ENCODE data around the gene TMEM130.

The TMEM130 gene, protein sequence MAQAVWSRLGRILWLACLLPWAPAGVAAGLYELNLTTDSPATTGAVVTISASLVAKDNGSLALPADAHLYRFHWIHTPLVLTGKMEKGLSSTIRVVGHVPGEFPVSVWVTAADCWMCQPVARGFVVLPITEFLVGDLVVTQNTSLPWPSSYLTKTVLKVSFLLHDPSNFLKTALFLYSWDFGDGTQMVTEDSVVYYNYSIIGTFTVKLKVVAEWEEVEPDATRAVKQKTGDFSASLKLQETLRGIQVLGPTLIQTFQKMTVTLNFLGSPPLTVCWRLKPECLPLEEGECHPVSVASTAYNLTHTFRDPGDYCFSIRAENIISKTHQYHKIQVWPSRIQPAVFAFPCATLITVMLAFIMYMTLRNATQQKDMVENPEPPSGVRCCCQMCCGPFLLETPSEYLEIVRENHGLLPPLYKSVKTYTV

DNA sequence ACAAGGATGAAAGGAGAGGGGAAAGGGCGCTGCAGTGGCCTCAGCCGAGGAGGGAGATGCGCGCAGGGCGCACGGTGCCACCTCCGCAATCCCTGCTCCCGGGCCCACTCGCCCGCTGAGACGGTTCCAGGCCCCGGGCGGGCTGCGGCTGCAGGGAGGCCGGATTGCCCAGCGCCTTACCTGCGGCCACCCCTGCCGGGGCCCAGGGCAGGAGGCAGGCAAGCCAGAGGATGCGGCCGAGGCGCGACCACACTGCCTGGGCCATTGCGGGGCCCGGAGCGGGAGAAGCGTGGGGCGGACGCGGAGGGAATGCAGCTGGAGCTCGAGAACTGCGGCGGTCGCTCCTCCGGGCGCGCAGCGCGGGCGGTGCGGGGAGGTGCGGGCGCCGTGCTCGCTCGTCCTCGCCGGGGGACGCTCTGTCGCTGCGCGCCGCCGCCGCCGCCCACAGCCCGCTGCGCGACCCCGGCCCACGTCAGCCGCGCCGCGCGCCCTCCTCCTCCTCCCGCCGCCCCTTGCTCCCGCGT, at the start of gene TMEM130:
Gene TMEM130 (minus strand): TSS at position 418 of the 524 bp plus-strand sequence. CDS start 153 bp downstream, at position 265.
- in situ Hi-C loops (cut with HindIII; ENCODE audit: low sequenced_read_pairs) = loop anchor here (10.0 to 25.0 kb wide), 2 partner anchors 432 to 575 kb away; no protein-coding TSS in a partner anchor

DNA sequence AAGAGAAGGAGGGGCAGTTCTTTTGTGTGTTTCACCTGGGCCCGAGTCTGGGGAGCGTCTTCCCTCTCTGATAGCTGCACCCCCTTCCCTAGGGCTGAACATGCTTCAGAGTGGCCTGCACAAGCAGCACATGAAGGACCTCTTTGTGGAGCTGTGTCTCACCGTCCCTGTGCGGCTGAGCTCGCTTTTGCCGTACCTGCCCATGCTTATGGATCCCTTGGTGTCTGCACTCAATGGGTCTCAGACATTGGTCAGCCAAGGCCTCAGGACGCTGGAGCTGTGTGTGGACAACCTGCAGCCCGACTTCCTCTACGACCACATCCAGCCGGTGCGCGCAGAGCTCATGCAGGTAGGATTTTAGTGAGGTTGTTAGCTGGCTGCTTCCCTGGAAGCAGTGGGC, 47.5 kb upstream of the TMEM130 start:
- in situ Hi-C loops (cut with HindIII; ENCODE audit: low sequenced_read_pairs) = loop anchor here (25.0 kb wide), 2 partner anchors 95 to 395 kb away; no protein-coding TSS in a partner anchor

DNA sequence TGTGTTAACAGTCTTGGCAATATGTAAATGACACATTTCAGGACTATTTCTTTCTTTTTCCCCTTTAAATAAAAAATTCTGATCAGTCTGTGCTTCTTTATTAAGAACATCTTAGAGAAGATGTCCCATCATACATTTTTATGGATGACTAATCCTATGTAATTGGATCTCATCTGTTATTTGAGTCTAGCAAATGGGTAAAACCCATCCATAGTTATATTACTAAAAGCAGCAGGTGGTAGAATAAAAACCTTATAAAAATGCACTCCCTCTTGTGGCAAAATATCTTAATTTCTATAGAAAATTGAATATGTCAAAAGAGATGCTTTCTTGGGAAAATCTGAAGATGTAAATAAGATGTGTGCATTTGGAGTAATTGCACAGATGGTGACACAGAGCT, 43.8 kb upstream of the TMEM130 start:
- in situ Hi-C loops (cut with HindIII; ENCODE audit: low sequenced_read_pairs) = loop anchor here (25.0 kb wide), 2 partner anchors 99 to 399 kb away; no protein-coding TSS in a partner anchor

DNA sequence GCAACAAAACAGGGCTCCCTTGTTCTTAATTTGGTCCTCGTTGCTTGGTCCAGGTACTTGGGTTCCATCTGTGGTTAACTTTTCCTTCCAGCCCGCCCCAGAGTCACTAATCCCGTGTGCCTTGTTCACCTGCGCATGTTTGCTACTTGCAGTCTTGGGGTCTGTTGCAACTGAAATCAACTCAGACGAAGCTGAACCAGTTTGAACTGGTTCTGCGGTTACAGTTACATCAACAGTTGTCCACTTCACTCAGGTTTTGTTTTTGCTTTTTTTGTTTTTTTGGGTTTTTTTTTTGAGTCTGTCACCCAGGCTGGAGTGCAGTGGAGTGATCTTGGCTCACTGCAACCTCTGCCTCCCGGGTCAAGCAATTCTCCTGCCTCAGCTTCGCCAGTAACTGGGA, 43.2 kb upstream of the TMEM130 start:
- in situ Hi-C loops (cut with HindIII; ENCODE audit: low sequenced_read_pairs) = loop anchor here (25.0 kb wide), 2 partner anchors 99 to 399 kb away; no protein-coding TSS in a partner anchor

DNA sequence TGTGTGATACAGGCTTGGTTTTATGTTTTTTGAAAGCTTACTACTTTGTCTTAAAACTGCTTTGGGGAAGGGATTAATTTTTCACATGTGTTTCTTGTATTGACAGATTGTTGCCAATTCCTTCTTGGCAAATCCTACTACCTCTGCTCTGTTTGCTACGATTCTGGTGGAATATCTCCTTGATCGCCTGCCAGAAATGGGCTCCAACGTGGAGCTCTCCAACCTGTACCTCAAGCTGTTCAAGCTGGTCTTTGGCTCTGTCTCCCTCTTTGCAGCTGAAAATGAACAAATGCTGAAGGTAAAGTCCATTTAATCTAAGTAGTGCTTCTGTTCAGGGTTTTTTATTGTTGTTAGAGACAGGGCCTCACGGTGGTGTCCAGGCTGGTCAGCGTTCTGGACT, 42.1 kb upstream of the TMEM130 start:
- in situ Hi-C loops (cut with HindIII; ENCODE audit: low sequenced_read_pairs) = loop anchor here (25.0 kb wide), 2 partner anchors 100 to 400 kb away; no protein-coding TSS in a partner anchor

DNA sequence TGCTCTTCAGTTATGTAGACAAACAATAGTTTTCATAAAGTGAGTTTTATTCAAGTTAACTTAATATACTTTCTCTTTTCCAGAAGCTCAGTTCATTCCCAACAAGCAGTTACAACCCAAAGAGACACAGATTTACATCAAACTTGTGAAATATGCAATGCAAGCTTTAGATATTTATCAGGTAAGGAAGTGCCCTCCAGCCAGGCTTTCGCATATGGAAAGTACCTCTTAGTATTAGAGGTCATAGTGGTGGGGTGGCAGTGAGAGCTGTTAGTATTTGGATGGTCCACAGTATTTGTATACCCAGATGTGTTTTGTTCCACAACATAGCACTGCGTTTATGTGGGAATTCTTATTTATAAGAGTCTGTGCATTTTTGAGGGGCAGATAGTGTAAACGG, 40.6 kb upstream of the TMEM130 start:
- in situ Hi-C loops (cut with HindIII; ENCODE audit: low sequenced_read_pairs) = loop anchor here (25.0 kb wide), 2 partner anchors 102 to 402 kb away; no protein-coding TSS in a partner anchor

DNA sequence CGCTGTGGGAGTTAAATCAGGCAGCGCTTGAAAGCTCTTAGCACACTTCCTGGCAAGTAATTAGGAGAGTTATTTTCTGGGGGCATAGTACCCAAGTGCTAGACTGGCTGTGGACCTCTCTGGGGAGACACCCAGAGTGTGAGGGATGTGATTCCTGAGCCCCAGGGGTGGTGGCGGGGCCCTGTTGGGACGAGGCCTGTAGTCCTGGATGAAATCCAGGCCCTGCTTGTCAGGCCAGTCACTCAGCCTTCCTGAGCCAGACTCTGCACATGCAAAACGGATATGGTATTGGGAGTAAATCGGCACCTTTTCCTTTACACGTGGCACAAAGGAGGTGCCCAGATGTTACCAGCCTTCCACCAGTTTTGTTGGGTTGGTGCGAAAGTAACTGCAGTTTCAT, 39.7 kb upstream of the TMEM130 start:
- in situ Hi-C loops (cut with HindIII; ENCODE audit: low sequenced_read_pairs) = loop anchor here (25.0 kb wide), 2 partner anchors 103 to 403 kb away; no protein-coding TSS in a partner anchor

DNA sequence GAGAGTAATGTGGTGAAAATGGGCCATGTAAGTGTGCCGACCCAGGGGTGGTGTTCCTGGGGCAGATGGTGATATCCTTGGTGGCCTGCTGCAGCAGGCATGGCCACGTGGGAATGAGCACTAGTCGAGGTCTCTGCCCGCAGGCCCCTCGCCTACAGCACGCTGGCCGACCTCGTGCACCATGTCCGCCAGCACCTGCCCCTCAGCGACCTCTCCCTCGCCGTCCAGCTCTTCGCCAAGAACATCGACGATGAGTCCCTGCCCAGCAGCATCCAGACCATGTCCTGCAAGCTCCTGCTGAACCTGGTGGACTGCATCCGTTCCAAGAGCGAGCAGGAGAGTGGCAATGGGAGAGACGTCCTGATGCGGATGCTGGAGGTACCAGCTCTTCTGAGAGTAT, 38.8 kb upstream of the TMEM130 start:
- in situ Hi-C loops (cut with HindIII; ENCODE audit: low sequenced_read_pairs) = loop anchor here (25.0 kb wide), 2 partner anchors 104 to 404 kb away; no protein-coding TSS in a partner anchor

DNA sequence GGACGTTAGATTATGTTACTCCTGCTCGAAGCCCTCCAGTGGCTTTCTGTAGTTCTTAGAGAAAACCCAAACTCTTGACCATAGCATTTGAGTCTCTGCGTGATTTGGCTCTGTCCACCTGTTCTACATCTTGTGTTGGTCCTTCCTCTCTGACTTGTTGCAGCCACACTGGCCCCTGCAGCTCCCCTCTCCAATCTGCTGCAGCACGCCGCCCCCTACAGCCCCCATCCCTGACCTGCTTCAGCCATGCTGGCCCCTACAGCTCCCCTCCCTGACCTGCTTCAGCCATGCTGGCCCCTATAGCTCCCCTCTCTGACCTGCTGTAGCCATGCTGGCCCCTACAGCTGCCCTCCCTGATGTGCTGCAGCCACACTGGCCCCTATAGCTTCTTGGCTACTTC, 37.8 kb upstream of the TMEM130 start:
- in situ Hi-C loops (cut with HindIII; ENCODE audit: low sequenced_read_pairs) = loop anchor here (25.0 kb wide), 2 partner anchors 105 to 405 kb away; no protein-coding TSS in a partner anchor

DNA sequence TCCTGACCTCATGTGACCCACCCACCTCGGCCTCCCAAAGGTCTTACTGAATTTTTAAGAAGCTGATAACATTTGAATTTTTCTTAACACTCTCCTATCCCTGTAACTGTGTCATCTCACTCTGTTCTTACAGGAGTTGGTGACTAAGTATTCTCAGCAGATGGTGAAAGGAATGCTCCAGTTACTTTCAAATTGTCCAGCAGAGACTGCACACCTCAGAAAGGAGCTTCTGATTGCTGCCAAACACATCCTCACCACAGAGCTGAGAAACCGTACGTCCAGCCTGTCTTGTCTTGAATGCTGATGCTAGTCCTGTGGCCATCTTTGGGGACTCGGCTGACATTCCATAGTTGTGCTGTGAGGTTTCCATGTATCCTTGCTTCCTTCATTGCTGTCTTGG, 33.4 kb upstream of the TMEM130 start:
- in situ Hi-C loops (cut with HindIII; ENCODE audit: low sequenced_read_pairs) = loop anchor here (25.0 kb wide), 2 partner anchors 109 to 409 kb away; no protein-coding TSS in a partner anchor

DNA sequence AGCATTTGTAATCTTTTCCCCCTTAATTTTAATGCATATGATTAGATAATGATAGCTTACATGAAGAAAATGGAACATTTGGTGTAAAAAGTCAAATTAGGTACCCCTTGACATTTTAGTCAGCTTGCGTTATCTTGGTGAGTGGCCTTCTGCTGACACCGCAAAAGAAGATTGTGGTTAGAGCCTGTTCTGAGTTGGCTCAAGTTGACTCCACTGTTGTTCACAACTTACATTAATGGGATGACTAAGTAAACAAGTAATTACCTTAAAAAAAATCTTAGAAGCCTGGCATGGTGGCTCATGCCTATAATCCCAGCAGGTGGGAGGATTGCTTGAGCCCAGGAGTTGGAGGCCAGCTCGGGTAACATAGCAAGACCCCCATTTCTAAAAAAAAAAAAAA, 32.7 kb upstream of the TMEM130 start:
- in situ Hi-C loops (cut with HindIII; ENCODE audit: low sequenced_read_pairs) = loop anchor here (25.0 kb wide), 2 partner anchors 110 to 410 kb away; no protein-coding TSS in a partner anchor

DNA sequence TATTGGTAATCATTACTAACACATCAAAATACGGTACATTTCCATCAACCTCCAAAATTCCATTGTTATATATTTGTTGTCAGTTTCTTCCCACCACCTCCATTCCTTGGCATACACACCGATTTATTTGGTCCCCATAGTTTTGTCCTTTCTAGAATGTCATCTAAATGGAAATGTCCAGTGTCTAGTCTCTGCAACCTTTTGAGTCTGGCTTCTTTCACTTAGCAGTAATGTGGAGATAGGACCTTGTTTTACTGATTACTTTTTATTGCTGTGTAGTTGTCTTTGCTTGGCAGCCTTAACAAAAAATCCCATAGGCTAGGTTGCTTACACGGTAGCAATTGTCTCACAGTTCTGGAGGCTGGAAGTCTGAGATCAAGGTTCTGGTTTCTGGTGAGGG, 31.0 kb upstream of the TMEM130 start:
- in situ Hi-C loops (cut with HindIII; ENCODE audit: low sequenced_read_pairs) = loop anchor here (25.0 kb wide), 2 partner anchors 111 to 411 kb away; no protein-coding TSS in a partner anchor

DNA sequence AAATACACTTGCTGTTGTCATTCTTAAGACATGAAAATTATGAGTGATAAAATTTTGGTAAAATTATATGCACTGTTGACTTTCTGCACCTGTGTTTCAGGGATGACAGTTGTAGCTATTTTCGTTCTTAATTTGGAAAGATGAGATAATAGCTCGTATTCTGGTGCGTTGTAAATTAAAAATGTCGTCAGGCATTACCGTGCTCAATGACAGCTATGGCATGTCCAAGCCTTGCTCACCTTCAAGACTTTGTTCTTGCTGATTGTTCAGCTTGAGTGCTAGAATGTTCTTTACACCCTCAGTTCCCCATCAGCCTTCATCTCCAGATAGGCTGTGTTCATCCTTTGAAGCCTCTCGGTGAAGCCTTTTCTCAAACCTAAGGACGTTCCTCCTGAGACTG, 30.0 kb upstream of the TMEM130 start:
- in situ Hi-C loops (cut with HindIII; ENCODE audit: low sequenced_read_pairs) = loop anchor here (25.0 kb wide), 2 partner anchors 112 to 412 kb away; no protein-coding TSS in a partner anchor

DNA sequence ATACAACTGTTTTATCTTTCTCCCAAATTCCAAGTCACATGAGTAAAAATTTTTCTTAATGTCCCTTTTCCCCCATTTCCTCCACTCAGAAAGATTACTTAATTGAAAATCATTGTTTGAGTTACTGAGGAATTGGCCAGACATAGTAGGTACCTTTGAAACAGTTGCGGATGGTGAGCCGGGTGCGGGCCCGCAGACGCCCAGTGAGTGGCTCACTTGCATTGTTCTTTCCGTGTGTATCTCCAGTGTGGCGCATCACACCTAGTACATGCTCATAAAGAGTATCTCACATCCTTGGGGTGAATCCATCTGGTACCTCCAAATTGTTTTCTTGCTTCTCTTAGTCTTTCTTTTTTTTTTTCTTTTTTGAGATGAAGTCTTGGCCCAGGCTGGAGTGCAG, 22.8 kb upstream of the TMEM130 start:
- in situ Hi-C loops (cut with HindIII; ENCODE audit: low sequenced_read_pairs) = no loop called here

DNA sequence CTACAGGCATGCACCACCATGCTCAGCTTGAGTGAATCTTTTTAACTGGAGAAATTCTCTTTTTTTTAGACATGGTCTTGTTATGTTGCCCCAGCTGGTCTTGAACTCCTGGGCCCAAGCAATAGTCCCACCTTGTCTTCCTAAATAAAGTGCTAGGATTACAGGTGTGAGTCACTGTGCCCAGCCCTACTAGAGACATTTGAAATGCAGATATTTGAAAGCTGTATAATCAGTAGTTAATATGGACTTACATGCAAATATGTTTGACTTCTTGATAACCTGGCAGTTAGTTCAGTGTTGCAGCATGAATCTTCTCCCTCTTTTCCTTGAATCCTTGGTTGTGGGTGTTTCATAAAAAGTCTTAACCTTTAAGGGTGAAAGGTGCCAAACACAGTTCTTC, 17.2 kb upstream of the TMEM130 start:
- in situ Hi-C loops (cut with HindIII; ENCODE audit: low sequenced_read_pairs) = no loop called here

DNA sequence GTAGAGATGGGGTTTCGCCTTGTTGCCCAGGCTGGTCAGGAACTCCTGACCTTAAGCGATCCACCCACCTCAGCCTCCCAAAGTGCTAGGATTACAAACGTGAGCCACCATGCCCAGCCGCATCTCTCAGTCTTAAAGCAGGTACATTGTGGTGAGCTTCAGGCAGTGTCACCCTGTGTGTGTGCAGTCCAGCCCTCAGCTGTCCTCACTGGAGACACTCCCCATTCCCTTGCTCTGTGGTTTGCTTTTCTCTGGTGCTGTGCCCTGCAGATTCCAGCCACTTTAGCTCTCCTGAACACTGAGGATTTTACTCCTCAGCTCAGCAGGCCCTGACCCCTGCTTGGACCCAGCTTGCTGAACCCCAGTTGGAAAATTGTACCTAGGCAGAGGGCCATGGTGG, 14.6 kb upstream of the TMEM130 start:
- in situ Hi-C loops (cut with HindIII; ENCODE audit: low sequenced_read_pairs) = no loop called here

DNA sequence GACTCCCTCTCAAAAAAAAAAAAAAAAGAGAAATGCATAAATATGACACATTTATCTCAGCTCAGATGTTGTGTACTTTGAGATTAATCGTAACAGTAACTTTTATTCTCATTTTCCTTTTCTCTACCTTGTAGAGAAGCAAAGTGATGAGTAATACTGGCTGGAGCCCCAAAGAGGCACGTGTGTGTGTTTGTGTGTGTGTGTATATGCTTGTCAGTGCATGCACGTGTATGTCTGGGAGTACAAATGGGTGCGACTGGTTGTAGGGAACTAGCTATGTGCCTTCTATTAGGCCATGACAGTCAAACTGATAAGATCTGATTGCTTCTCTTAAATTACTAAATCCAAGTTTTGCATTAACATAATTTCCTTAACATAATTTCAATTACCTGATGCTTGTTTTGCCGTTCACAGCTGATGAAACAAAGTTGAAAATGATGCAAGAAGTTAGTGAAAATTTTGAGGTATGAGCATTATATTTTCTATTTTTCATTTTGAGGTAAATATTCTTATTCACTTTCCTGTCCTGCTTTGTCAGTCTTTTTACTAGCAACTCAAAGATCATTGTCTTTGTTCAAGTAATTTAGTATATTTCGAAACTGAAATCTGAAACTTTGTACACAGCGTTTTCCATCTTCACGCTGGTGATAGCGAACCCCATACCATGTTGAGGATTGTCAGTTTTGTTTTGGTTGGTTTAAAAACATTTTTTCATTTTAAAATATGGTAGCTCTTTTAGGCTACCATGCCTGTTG, 11.9 kb upstream of the TMEM130 start:
- in situ Hi-C loops (cut with HindIII; ENCODE audit: low sequenced_read_pairs) = no loop called here

DNA sequence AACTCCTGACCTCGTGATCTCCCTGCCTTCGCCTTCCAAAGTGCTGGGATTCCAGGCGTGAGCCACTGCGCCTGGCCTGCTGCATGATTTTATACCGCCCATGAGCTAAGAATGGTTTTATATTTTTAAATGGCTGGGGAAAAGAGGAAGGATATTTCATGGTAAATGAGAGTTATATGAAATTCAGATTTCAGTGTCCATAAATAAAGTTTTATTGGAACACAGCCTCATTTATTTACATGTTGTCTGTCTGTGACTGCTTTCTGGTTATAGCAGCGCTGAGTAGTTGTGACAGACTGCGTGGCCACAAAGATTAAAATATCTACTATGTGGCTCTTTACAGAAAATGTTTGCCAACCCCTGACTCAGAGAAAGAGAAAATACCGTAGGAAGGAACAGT, 10.7 kb upstream of the TMEM130 start:
- in situ Hi-C loops (cut with HindIII; ENCODE audit: low sequenced_read_pairs) = no loop called here

DNA sequence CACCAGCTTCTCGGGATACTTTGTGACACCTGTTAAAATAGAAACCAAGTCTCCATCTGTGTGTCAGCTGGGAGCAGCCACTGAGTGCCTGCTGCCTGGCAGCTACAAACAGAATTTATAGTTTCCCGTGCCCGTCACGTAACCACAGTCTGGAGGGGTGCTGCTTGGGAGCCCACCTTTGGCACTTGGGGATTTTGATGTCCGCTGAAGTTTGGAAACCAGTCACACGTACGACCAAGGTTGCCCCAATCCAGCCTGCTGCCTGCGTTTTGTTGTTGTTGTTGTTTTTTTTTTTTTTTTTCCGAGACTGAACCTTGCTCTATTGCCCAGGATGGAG, 10.1 kb upstream of the TMEM130 start:
- in situ Hi-C loops (cut with HindIII; ENCODE audit: low sequenced_read_pairs) = loop anchor here (10.0 kb wide), 1 partner anchor 585 kb away; no protein-coding TSS in a partner anchor

DNA sequence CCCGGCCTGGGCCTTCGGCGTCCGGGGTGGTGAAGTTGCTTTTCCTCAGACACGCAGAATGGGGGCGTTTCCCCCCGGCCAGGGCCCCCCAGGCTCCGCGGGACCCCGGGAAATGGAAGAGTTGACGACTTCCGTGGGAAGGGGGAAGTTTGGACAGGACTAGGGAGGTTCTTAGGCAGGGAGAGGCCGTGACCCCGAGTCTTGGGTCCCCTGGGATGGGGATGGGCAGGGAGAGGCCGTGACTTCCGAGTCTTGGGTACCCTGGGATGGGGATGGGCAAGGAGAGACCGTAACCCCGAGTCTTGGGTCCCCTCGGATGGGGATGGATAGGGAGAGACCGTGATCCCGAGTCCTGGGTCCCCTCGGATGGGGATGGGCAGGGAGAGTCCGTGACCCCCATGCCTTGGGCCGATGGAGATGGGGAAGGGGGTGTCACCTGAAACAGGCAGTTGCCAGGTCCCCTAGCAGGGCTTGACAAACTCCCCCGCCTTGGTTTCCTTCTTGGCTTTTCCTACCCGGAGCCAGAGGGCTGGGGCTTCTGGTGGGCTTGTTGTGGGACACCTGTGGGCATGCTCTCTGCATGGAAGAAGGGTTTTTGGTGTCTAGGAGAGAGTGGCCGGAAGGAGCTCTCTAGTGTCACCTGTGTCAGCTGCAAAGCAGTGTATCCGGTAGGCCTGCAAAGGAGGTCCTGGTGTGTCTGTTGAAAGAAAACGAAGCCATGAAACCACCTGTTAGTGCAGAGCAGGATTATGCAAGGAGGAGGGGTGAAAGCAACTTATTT, 9.6 kb upstream of the TMEM130 start:
- in situ Hi-C loops (cut with HindIII; ENCODE audit: low sequenced_read_pairs) = loop anchor here (10.0 kb wide), 1 partner anchor 585 kb away; no protein-coding TSS in a partner anchor
